Measurements from ENCODE around the gene SYP.
"Not testable (repeated sequence)": the region's sequence is repeated elsewhere in the genome, so short reads cannot be mapped to it uniquely, and the experiment has no call there.

The SYP gene

GRCh38 chrX:49147282-49147681 lies 52.7 kb downstream of the SYP start:
- no peak overlapping the region for H3K4me3 ChIP-seq (ENCODE audit: low read length)

GRCh38 chrX:49143154-49143553 lies 56.8 kb downstream of the SYP start:
- H3K27me3 ChIP-seq (ENCODE audit: insufficient read depth, low read length); H3K4me1 ChIP-seq (ENCODE audit: insufficient read depth, low read length); H3K27ac ChIP-seq (ENCODE audit: low read length); H3K36me3 ChIP-seq (ENCODE audit: insufficient read depth, low read depth, low read length); H3K4me3 ChIP-seq (ENCODE audit: low read length); H3K9me3 ChIP-seq (ENCODE audit: insufficient read depth, low read depth, low read length); H3K9ac ChIP-seq (ENCODE audit: low read depth, low read length): not testable (repeated sequence)

More at GRCh38 chrX:49147282-49147681, 52.7 kb downstream of the SYP start:
- Histone ChIP-seq H3K9me3 (ENCODE audit: insufficient read depth, low read depth, low read length) (no peaks in the 10 kb centered on the region), H3K9ac (ENCODE audit: low read depth, low read length) (no peak overlapping the region), H3K27me3 (ENCODE audit: insufficient read depth, low read length) (no peaks in the 10 kb centered on the region), H3K36me3 (ENCODE audit: insufficient read depth, low read depth, low read length) (no peaks in the 10 kb centered on the region), H3K27ac (ENCODE audit: low read length) (no peak overlapping the region), H3K4me1 (ENCODE audit: insufficient read depth, low read length) (no peaks in the 10 kb centered on the region)

GRCh38 chrX:49142264-49142663 lies 57.7 kb downstream of the SYP start:
- not testable (repeated sequence) for H3K9ac ChIP-seq (ENCODE audit: low read depth, low read length); H3K9me3 ChIP-seq (ENCODE audit: insufficient read depth, low read depth, low read length); H3K27ac ChIP-seq (ENCODE audit: low read length); H3K27me3 ChIP-seq (ENCODE audit: insufficient read depth, low read length); H3K4me1 ChIP-seq (ENCODE audit: insufficient read depth, low read length); H3K36me3 ChIP-seq (ENCODE audit: insufficient read depth, low read depth, low read length); H3K4me3 ChIP-seq (ENCODE audit: low read length)

GRCh38 chrX:49139713-49140112 lies 60.3 kb downstream of the SYP start:
- no peak overlapping the region for H3K4me3 ChIP-seq (ENCODE audit: low read length)
- no peak overlapping the region for H3K9ac ChIP-seq (ENCODE audit: low read depth, low read length)
- H3K27ac ChIP-seq (ENCODE audit: low read length) = no peak overlapping the region
- H3K4me1 ChIP-seq (ENCODE audit: insufficient read depth, low read length) = no peaks in the 10 kb centered on the region
- no peaks in the 10 kb centered on the region for H3K36me3 ChIP-seq (ENCODE audit: insufficient read depth, low read depth, low read length)
- peaks cover 9% of the 10 kb centered on the region; the same call in 1 of the 2 replicates for H3K9me3 ChIP-seq (ENCODE audit: insufficient read depth, low read depth, low read length)
- no peaks in the 10 kb centered on the region for H3K27me3 ChIP-seq (ENCODE audit: insufficient read depth, low read length)
